Stimulated activated CD4-positive, alpha-beta T cell treated with anti-CD3 and anti-CD28 coated beads, Interleukin-1b, Interleukin-23, amount 100 ng/mL, for 24 hours (primary cell): Measurements from ENCODE around the gene SLC38A2.
"Not testable (repeated sequence)": the region's sequence is repeated elsewhere in the genome, so short reads cannot be mapped to it uniquely, and the experiment has no call there.

Source experiments
- DNase-seq, 4 experiments: peaks; one replicate each; pipeline ENCODE4 v3.0.0-alpha.2; 2020; ENCODE audit warnings: low read depth in 4 of 4, low spot score in 1 of 4

The SLC38A2 gene

DNA sequence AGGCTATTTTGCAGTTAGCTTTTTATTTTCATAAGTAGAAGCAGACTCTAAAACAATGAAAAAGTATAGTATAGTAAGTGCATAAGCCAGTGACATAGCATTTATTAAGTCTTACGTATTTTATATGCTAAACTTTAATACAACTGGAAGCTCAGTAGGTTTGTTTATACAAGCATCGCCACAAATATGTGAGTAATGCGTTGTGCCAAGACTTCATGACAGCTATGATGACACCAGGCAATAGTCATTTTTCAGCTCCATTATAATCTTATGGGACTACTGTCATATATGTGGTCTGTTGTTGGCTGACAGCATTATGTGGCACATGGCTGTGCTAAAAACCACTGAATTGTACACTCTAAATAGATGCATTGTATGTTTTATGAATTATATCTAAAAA lies 40.3 kb downstream of the SLC38A2 start:
- DNase-seq, result no peak

DNA sequence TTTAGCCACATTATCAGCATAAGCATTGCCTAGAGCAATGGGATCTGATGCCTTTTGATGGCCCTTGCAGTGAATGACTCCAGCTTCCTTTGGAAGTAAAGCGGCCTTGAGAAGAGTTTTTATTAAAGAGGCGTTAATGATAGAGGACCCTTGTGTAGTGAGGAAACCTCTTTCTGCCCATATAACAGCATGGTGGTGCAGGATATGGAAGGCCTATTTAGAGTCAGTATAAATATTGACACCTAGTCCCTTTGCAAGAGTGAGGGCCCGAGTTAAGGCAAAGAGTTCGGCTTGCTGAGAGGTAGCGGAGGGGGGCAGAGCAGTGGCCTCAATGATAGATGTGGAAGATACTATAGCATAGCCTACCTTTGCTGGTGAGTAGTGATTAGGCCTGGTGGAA lies 47.5 kb downstream of the SLC38A2 start:
- not testable (repeated sequence) for DNase-seq

- no peak for DNase-seq
Observed at GRCh38 chr12:46320731-46321130, 51.8 kb downstream of the SLC38A2 start.

DNA sequence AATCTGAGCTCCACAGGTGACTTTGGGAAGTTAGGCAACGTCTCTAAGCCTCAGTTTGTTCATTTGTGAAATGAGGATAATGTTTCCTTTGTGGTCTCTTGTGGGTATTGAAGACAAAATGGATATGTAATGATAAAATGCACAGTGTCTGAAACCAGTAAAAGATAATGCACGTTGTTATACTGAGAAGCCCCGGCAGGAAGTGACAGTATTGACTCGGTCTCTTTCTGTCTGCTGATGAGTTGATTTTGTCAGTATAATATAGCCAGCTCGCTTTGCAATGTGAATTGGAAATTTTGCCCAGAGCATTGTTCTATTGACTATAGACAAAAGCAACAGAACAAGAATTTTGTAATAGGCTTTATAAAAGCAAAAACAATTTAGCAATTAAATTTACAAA lies 54.5 kb downstream of the SLC38A2 start:
- no peak for DNase-seq
